Kidney (tissue), 14 donors: ENCODE results near the gene ICA1L. TPM values are rescaled to one million over a fixed set of nuclear protein-coding genes. Genes with fewer than 3 reads are reported as not detected.

Source experiments
- DNase-seq, 5 donors: peaks; one replicate each; pipeline ENCODE4 v3.0.0-alpha.2; 2013 to 2020
- FAIRE-seq: peaks from 2 replicates; lab custom pipeline; 2012; peaks lifted over from hg19 to GRCh38; lab: Jason Lieb, UNC
- H3K27ac ChIP-seq, 2 donors: one replicate each; pipeline ENCODE4 v1.7.0; 2013; ENCODE audit warnings: low read depth in 2 of 2, low read length in 2 of 2, inconsistent platforms in 1 of 2
- H3K27me3 ChIP-seq: one replicate; pipeline ENCODE4 v1.7.1; 2013; ENCODE audit warnings: low read length, inconsistent platforms; ENCODE audit not compliant: control insufficient read depth, insufficient read depth
- H3K36me3 ChIP-seq, 3 donors: one replicate each; pipeline versions ENCODE4 v1.7.0 to v1.7.1; 2013; ENCODE audit warnings: low read length in 3 of 3, control low read depth in 1 of 3, inconsistent platforms in 1 of 3; ENCODE audit not compliant: insufficient read depth in 3 of 3, control insufficient read depth in 2 of 3
- H3K4me1 ChIP-seq, 3 donors: one replicate each; pipeline versions ENCODE4 v1.7.0 to v1.7.1; 2013; ENCODE audit warnings: low read length in 3 of 3, inconsistent platforms in 1 of 3, low read depth in 1 of 3; ENCODE audit not compliant: control insufficient read depth in 2 of 3, insufficient read depth in 2 of 3
- H3K4me3 ChIP-seq, 3 donors: one replicate each; pipeline versions ENCODE4 v1.7.0 to v1.8.1; 2013; ENCODE audit warnings: low read length in 3 of 3, control low read depth in 1 of 3, inconsistent platforms in 1 of 3
- H3K9ac ChIP-seq, 3 donors: one replicate each; pipeline versions ENCODE4 v1.7.0 to v1.7.1; 2013; ENCODE audit warnings: low read length in 3 of 3, control low read depth in 1 of 3, inconsistent platforms in 1 of 3
- H3K9me3 ChIP-seq, 3 donors: one replicate each; pipeline versions ENCODE4 v1.7.0 to v1.7.1; 2013; ENCODE audit warnings: low read length in 3 of 3, control low read depth in 1 of 3, inconsistent platforms in 1 of 3; ENCODE audit not compliant: control insufficient read depth in 2 of 3, insufficient read depth in 1 of 3
- CTCF ChIP-seq: IDR thresholded peaks from 3 replicates; pipeline ENCODE4 v1.5.1; 2012; ENCODE audit warnings: mild to moderate bottlenecking, moderate library complexity, borderline replicate concordance; ENCODE audit not compliant: insufficient read depth; ENCODE audit errors: extremely low read depth
- intact Hi-C: fragments of 100-400 bp; cut with DNase I; formaldehyde crosslinking; loops from one replicate; pipeline ENCODE4 v1.11.1; 2022
- polyA plus RNA-seq: library from polyadenylated mRNA; stranded (reverse); fragments of 350-450 nt; fragmentation: Illumina TruSeq; extraction: RNeasy Lipid Tissue Mini Kit (QIAGEN cat#74804); gene quantifications from one replicate; pipeline ENCODE4 v1.2.3, GENCODE V29; 2014; ENCODE audit warnings: low read depth, low replicate concordance; ENCODE audit not compliant: insufficient read depth
- total RNA-seq: library from RNA; stranded (reverse); fragmentation: NEBNext Ultra II Directional; extraction: Animal tissue kit (Norgen Biotek cat#: 25700); gene quantifications from one replicate; pipeline ENCODE4 v1.2.1, GENCODE V29; 2021
- donor health status: control.
- donor health status: control.
- donor health status: control.
- donor health status: control.
- donor health status: control.
- donor health status: DM: yes; HTN: yes; CAD: no.
- donor health status: Normal renal cell carcinoma (clear cell type).

Gene ICA1L
- total and polyA plus RNA-seq, 2 donors from 2014 or later, result 1.5 to 9.9 TPM

- H3K4me1 ChIP-seq, result no peaks in the 10 kb centered on the region
- no peaks in the 10 kb centered on the region for H3K9me3 ChIP-seq
- no peaks in the 10 kb centered on the region for H3K27me3 ChIP-seq
- H3K27ac ChIP-seq, result no peak overlapping the region
- TF ChIP-seq CTCF, result no peak
- intact Hi-C loops, result no loop called here
- peaks cover 0 to 5% (median 0%) of the 10 kb centered on the region in 3 donors for H3K36me3 ChIP-seq
- H3K4me3 ChIP-seq, result no peak overlapping the region
- DNase-seq (no peak), FAIRE-seq (no peak)
- H3K9ac ChIP-seq, result no peak overlapping the region
Observed at GRCh38 chr2:202797944-202798343, 73.6 kb downstream of the ICA1L start.

- Histone ChIP-seq H3K9me3 (no peaks in the 10 kb centered on the region), H3K36me3 (no peaks in the 10 kb centered on the region), H3K4me1 (no peaks in the 10 kb centered on the region), H3K4me3 (no peak overlapping the region), H3K27ac (no peak overlapping the region), H3K9ac (no peak overlapping the region), H3K27me3 (no peaks in the 10 kb centered on the region)
- no peak for TF ChIP-seq CTCF
- DNase-seq, result no peak
- no peak for FAIRE-seq
- intact Hi-C loops, result no loop called here
Observed at GRCh38 chr2:202790676-202791075, 80.9 kb downstream of the ICA1L start.

GRCh38 chr2:202786842-202787241 is 84.7 kb downstream of the ICA1L start:
- H3K9ac ChIP-seq, result no peak overlapping the region
- intact Hi-C loops, result no loop called here
- no peaks in the 10 kb centered on the region for H3K4me1 ChIP-seq

More at GRCh38 chr2:202786842-202787241, 84.7 kb downstream of the ICA1L start:
- Histone ChIP-seq H3K36me3 (no peaks in the 10 kb centered on the region), H3K9me3 (no peaks in the 10 kb centered on the region), H3K4me3 (no peak overlapping the region), H3K27ac (no peak overlapping the region), H3K27me3 (no peaks in the 10 kb centered on the region)
- FAIRE-seq (no peak), DNase-seq (no peak)
- no peak for TF ChIP-seq CTCF
